Left ventricle myocardium inferior (tissue), 1 donor: Measurements from ENCODE around the gene MPP4. TPM values are rescaled to one million over a fixed set of nuclear protein-coding genes. Genes with fewer than 3 reads are reported as not detected.
A peak's percentile ranks its signal among the peaks of the same experiment; 100 is the strongest.

Experiments
- DNase-seq: peaks from one replicate; pipeline ENCODE4 v3.0.0-alpha.2; 2020
- H3K27ac ChIP-seq: fragments of 200-600 bp; replicated peaks from 2 replicates; pipeline ENCODE4 v1.8.0; 2021
- H3K27me3 ChIP-seq: fragments of 200-600 bp; 2 replicates; pipeline ENCODE4 v1.8.0; 2021; ENCODE audit warnings: low read depth
- H3K36me3 ChIP-seq: fragments of 200-600 bp; 2 replicates; pipeline ENCODE4 v1.8.0; 2021
- H3K4me1 ChIP-seq: fragments of 200-600 bp; 2 replicates; pipeline ENCODE4 v1.8.0; 2021
- H3K4me3 ChIP-seq: fragments of 200-600 bp; 2 replicates; pipeline ENCODE4 v1.8.0; 2021; ENCODE audit warnings: mild to moderate bottlenecking, moderate library complexity
- H3K9me3 ChIP-seq: fragments of 200-600 bp; replicated peaks from 2 replicates; pipeline ENCODE4 v1.8.0; 2021
- intact Hi-C: fragments of 100-400 bp; cut with micrococcal nuclease; formaldehyde crosslinking; loops from one replicate; pipeline ENCODE4 v1.11.0; 2022
- total RNA-seq: library from RNA; stranded (reverse); fragmentation: NEBNext Ultra II Directional; extraction: Animal tissue kit (Norgen Biotek cat#: 25700); gene quantifications from one replicate; pipeline ENCODE4 v1.2.1, GENCODE V29; 2021
- TF ChIP-seq, protein P1 (sequence below): fragments of 200-600 bp; IDR thresholded peaks from 2 replicates; pipeline ENCODE4 v1.8.0; 2021; ENCODE audit warnings: antibody characterized with exemption, mild to moderate bottlenecking, borderline replicate concordance
- donor health status: DM: no; HTN: yes; CAD: no; lungs with severe emphysema.

The MPP4 gene
- total RNA-seq, 1 donor from 2014 or later: not detected

DNA sequence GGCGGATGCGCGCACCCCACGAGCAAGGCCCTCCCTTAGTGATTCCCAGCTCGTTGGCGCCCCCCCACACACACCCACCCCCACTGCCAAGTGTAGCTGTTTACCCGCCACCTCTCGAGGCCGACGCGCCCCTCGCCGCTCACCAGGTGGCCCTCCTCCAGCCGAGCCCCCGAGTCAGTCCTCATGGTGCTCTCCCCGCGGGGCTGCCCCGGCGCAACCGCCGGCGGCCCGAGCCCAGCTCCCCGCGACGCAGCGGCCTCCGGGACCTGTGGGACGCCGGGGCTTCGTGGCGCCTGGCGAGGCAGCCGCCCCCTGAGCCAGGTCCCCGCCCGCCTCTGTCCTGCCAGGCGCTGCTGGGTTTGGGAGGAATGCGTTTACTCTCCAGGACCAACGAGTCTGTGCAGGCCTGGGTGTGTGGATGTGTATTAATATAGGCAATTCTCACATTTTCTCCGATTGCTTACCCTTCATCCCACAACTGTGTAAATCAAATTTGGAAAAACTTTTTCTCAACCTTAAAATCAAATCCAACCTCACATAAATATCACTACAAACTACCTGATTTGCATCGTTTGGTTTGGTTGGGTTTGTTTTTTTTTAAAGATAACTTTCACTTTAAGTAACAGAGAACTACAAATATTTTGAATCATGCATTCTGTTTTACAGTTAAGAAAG lies 55.1 kb downstream of the MPP4 start, which contains the start of gene TMEM237:
Gene TMEM237, minus strand, starts transcription at position 288 of the 675 bp plus-strand sequence. Its CDS starts 103 bp downstream, at position 185.
- Histone ChIP-seq H3K4me1 (peaks cover 27% of the 10 kb centered on the region), H3K9me3 (no peaks in the 10 kb centered on the region), H3K27me3 (no peaks in the 10 kb centered on the region), H3K4me3 (peak within 1 kb of the TSS; percentile 87), H3K36me3 (peaks cover 4% of the 10 kb centered on the region), H3K27ac (peak within 1 kb of the TSS; percentile 92)
- peak; percentile 49 for DNase-seq
- intact Hi-C loops: no loop called here
- TF ChIP-seq, protein P1, sequence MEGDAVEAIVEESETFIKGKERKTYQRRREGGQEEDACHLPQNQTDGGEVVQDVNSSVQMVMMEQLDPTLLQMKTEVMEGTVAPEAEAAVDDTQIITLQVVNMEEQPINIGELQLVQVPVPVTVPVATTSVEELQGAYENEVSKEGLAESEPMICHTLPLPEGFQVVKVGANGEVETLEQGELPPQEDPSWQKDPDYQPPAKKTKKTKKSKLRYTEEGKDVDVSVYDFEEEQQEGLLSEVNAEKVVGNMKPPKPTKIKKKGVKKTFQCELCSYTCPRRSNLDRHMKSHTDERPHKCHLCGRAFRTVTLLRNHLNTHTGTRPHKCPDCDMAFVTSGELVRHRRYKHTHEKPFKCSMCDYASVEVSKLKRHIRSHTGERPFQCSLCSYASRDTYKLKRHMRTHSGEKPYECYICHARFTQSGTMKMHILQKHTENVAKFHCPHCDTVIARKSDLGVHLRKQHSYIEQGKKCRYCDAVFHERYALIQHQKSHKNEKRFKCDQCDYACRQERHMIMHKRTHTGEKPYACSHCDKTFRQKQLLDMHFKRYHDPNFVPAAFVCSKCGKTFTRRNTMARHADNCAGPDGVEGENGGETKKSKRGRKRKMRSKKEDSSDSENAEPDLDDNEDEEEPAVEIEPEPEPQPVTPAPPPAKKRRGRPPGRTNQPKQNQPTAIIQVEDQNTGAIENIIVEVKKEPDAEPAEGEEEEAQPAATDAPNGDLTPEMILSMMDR: no peak

DNA sequence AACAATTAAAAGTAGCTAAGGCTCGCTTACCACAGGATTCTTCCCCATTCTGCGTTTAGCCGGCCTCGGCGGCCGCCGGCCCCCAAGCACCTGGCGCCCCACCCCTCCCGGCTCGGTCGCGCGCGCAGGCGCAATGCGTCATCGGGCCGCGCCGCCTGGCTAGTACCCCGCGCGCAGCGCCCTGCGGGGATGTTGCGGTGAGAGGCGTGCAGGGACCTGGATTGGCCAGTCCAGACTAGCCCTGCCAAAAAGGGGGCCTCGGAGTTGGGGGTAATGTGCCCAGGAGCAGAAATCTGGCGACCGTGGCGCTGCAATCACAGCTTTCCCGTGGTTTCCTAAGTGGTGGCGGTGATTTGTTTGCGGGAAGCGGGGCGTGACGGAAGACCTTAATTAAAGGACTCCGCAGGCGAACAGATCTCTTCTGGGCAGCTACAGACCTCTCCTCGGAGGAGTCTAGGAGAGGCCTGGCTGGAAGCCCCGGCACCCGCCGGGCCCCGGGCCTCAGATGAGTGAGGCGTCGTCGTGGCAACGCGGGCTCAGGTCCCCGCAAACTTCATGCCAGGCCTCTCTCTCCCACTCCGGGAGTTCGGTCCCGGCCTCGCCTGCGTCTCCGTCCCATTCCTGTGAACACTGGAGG lies 55.7 kb downstream of the MPP4 start:
- intact Hi-C loops: no loop called here
- DNase-seq: peak; percentile 80
- peak overlapping the region; percentile 87 for H3K4me3 ChIP-seq
- TF ChIP-seq, protein P1: peak; percentile 25
- H3K36me3 ChIP-seq: peaks cover 11% of the 10 kb centered on the region
- H3K27me3 ChIP-seq: no peaks in the 10 kb centered on the region
- H3K9me3 ChIP-seq: no peaks in the 10 kb centered on the region
- peaks cover 27% of the 10 kb centered on the region for H3K4me1 ChIP-seq
- peak overlapping the region; percentile 92 for H3K27ac ChIP-seq

DNA sequence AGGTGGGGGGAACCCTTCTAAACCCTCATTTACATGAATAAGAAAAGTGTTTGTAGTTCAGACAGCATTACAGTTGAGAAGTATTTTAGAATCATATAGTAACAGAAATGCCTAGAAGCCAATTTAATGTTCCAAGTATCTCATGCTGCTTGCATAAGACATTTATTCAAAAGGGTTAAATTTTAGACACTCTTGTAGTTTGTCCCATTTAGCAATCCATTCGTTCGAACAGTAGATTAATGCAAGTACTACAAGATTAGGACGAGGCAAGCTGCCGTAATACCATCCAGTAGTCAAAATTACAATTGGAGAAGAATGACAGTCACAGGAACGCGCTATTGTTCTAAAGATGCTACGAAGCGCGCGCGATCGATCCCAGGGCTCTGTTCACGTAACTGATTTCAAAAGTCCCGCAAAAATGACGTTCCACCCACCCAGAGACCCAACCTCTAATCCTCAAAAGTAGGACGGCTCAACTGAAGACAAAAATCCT lies 56.3 kb downstream of the MPP4 start:
- peaks cover 15% of the 10 kb centered on the region for H3K36me3 ChIP-seq
- H3K4me1 ChIP-seq: peaks cover 27% of the 10 kb centered on the region
- no peak for DNase-seq
- peak overlapping the region; percentile 87 for H3K4me3 ChIP-seq
- H3K27me3 ChIP-seq: no peaks in the 10 kb centered on the region
- TF ChIP-seq, protein P1: no peak
- no peaks in the 10 kb centered on the region for H3K9me3 ChIP-seq
- H3K27ac ChIP-seq: peak overlapping the region; percentile 92
- intact Hi-C loops: no loop called here

DNA sequence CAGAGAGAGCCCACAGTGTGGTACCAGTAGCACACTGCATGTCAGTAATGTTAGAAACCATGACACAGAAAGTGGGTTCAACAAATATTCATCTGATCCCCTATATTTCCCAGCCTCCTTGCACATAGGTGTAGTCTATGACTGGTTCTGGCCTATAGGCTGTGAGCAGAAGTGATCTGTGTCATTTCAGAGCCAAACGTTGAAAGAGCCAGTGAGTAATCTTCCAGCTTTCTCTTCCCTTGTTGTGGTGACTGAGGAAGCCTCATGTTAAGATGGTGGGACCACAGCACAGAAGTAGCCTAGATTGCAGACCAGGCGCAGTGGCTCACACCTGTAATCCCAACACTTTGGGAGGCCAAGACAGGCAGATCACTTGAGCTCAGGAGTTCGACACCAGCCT lies 59.2 kb downstream of the MPP4 start:
- Histone ChIP-seq H3K27me3 (no peaks in the 10 kb centered on the region), H3K36me3 (peaks cover 43% of the 10 kb centered on the region), H3K9me3 (no peaks in the 10 kb centered on the region), H3K27ac (no peak overlapping the region), H3K4me1 (peaks cover 25% of the 10 kb centered on the region), H3K4me3 (no peak overlapping the region)
- intact Hi-C loops: no loop called here
- DNase-seq: no peak
- TF ChIP-seq, protein P1: no peak

DNA sequence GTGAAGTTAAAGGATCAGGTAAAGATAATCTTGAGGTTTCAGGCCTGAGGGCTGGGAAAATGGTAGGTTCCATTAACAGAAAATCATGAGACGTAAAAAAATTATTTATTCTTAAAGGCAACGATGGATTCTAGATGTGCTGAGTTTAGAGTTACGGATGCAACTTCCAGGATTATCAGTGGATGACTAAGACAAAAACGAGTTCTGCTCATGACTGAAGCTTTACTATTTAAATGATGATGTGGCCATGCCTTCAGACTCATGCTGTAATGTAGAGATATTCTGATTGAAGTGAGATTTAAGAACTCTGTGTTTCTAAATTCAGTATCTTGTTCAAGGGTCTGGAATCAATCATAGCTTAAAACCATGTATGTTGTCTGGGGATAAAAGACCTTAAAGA lies 60.1 kb downstream of the MPP4 start:
- peaks cover 51% of the 10 kb centered on the region for H3K36me3 ChIP-seq

More for the DNA sequence above, 60.1 kb downstream of the MPP4 start:
- peaks cover 16% of the 10 kb centered on the region for H3K4me1 ChIP-seq
- no peaks in the 10 kb centered on the region for H3K9me3 ChIP-seq
- intact Hi-C loops: no loop called here
- H3K27ac ChIP-seq: no peak overlapping the region
- DNase-seq: no peak
- TF ChIP-seq, protein P1: no peak
- no peak overlapping the region for H3K4me3 ChIP-seq
- no peaks in the 10 kb centered on the region for H3K27me3 ChIP-seq
